HT1080 (cell line): ENCODE data around the gene CACNA1A. TPM values are rescaled to one million over a fixed set of nuclear protein-coding genes. Genes with fewer than 3 reads are reported as not detected.
A peak's percentile ranks its signal among the peaks of the same experiment; 100 is the strongest.
"Not testable (repeated sequence)": the region's sequence is repeated elsewhere in the genome, so short reads cannot be mapped to it uniquely, and the experiment has no call there.

Experiments used
- DNase-seq: peaks from one replicate; pipeline ENCODE4 v3.0.0-alpha.2; 2015; ENCODE audit warnings: low read depth
- total RNA-seq: library from RNA; depleted of rRNA; stranded (reverse); fragments of >200 nt; shearing (Covaris generic); gene quantifications from 2 replicates; pipeline ENCODE4 v1.2.3, GENCODE V29; 2014

The CACNA1A gene
- total RNA-seq, 1 experiment from 2014 or later: 0.53 TPM

- DNase-seq: no peak
Measured at GRCh38 chr19:13427273-13428051, 78.8 kb downstream of the CACNA1A start.

- not testable (repeated sequence) for DNase-seq
Measured at GRCh38 chr19:13425875-13426274, 80.4 kb downstream of the CACNA1A start.

DNA sequence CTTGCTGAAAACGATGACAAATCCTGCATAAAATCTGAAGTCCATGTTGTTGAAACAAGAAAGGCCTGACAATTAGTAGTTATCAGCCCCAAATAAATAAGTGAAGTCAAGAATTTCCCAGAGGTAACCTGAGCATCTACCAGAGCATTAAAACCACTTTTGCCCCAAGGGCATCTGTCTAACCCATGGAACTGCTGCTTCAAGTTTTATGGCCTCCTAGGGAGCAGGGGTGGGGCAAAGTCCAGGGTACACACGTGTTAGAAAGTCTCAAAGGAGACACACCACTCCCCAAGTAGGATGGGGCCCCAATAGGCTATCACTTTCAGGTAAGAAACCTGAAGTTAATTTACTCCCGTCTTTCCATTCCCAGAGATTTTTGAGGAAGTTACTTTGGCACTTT, 81.1 kb downstream of the CACNA1A start:
- no peak for DNase-seq

DNA sequence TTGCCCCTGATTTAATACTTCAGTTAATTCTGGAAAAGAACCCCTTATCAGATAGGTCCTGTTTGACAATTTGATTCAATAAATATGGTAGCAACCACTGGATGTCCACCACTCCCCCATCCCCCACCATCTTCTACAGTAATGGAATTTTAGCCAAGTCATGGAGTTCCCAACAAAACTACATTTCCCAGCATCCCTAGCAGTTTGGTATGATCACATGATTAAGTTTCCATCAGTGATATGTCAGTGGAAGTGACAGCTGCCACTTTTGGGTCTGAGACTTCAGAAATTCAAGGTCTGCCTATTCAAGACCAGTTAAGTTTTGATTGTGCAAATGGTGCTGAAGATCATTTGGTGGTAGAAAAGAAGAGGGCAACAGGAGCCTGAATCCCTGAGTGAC, 85.5 kb downstream of the CACNA1A start:
- DNase-seq: no peak

DNA sequence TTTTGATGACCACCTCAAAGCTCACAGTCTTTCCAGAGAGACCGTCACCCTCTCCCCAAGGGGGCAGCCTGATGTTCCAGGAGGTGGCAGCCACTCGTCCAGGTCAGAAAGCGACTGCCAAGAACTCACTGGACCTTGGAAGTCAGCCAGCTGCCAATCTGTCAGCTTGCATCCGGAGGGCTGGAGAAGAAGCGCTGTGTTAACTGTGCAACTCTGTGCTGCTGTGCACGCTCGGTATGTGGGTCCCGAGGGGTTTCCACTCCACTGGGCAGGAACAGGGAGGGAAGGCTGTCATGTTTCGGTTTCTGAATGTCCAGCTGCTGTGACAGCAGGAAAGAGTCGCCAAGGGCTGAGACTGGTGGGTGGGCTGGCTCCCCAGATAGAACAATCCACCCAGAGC, 89.2 kb downstream of the CACNA1A start:
- no peak for DNase-seq

DNA sequence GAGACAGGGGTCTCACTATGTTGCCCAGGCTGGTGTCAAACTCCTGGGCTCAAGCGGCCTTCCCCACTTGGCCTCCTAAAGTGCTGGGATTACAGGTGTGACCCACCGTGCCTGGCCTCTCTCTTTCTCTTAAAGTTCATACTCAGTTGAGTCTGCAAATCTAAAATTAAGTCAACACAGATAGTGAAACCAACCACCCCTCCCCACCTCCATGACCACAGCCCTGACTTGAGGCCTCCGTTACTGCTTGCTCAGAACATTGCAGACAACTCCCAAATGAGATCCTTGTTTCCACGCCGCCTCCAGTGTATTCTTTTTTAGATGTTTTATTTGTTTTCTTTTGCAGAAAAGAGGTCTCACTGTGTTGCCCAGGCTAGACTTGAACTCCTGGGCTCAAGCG, 94.4 kb downstream of the CACNA1A start:
- no peak for DNase-seq

DNA sequence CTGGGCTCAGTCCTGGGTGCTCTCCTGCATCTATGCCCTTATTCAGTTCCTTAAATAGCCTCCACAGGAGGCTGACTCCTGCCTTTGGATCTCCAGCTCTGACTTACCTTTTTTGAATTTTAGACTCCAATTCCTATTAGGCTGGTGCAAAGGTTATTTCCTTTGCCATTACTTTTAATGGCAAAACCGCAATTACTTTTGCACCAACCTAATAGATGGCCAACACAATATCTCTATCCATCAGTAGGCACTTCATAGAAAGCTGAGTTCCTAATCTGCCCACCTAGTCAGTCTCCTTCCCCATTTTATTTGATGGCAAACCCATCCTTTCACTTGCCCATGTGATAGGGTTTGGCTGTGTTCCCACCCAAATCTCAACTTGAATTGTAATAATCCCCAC, 95.3 kb downstream of the CACNA1A start:
- DNase-seq: no peak

GRCh38 chr19:13408889-13409518, 97.3 kb downstream of the CACNA1A start:
- DNase-seq: no peak

DNA sequence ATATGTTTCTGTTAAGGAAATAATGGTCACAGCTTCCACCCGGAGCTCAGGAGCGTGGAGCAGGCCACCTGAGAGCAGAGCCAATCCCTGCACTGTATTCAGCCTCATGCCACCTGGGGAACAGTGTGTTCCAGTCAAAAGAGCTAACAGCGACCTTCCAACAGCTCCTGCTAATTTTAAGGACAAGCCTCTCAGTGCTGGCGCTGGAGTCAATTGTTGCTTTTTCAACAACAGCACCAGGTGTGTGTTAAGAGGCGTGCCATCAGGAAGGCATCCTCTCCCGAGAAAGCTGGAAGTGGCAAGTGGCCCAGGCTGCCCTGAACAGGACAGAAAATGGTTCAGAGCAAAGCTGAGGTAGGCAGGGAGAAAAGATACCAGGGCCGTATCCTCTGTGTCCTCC, 102.0 kb downstream of the CACNA1A start:
- no peak for DNase-seq

- peak; percentile 82 for DNase-seq
Measured at GRCh38 chr19:13401388-13401787, 104.9 kb downstream of the CACNA1A start.

GRCh38 chr19:13400296-13400695, 106.0 kb downstream of the CACNA1A start:
- DNase-seq: no peak

- DNase-seq: no peak
Measured at GRCh38 chr19:13399746-13400145, 106.5 kb downstream of the CACNA1A start.

DNA sequence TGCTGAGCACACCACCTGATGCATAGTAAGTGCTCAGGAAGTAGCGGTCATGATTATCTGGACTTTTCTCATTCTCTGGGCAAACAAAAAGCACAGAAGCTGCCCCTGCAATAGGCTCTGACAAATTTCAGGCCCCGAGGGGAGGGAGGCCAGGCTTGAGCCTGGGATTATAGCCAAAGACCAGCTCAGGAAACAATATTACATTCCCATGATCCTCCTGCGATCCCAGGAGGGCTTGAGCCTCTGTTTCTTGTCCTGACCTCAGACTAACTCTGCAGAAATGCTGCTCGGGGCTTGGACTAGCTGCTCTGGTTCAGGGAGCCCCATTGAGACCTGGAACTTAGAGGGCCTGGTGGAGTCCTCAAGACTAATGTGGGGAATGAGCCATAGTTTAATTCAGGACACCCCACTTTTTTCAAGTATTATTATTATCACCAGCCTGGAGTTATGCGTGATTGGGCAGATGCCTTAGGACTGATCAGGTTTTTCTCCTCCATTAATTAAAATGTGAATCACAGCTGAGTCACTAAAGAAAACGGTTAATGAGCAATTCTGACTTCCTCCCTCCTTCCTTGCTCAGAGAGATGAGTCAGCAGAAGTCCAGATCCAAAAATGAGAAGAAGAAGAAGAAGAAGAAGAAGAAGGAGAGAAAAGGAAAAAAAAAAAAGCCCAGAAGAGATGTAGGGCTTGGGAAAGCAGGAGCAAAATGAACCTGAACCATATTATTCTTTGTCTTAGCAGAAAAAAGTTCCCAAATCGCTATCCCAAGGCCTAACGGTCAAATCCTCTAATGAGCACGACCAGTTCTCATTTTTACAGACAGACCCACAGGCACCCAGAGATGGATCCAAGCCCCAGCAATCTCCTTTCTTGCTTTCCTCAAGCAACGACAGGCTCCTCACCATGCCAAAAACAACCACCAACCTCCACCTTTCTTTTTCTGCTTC, 107.2 kb downstream of the CACNA1A start:
- peak; percentile 95 for DNase-seq

- DNase-seq: no peak
Measured at GRCh38 chr19:13398182-13398581, 108.1 kb downstream of the CACNA1A start.

GRCh38 chr19:13396250-13397080, 109.8 kb downstream of the CACNA1A start:
- DNase-seq: peak; percentile 55

- DNase-seq: no peak
Measured at GRCh38 chr19:13382633-13382938, 123.7 kb downstream of the CACNA1A start.

GRCh38 chr19:13381827-13382632, 124.2 kb downstream of the CACNA1A start:
- DNase-seq: no peak

DNA sequence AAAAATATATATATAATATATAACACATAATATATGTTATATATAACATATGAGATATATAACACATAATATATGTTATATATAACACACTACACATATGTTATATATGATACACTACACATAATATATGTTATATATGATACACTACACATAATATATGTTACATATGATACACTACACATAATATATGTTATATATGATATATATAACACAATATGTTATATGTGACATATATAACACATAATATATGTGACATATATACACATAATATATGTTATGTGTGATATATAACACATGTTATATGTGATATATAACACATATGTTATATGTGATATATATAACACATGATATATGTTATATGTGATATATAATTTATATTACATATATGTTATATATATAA, 129.7 kb downstream of the CACNA1A start:
- no peak for DNase-seq

- no peak for DNase-seq
Measured at GRCh38 chr19:13373599-13373998, 132.7 kb downstream of the CACNA1A start.

DNA sequence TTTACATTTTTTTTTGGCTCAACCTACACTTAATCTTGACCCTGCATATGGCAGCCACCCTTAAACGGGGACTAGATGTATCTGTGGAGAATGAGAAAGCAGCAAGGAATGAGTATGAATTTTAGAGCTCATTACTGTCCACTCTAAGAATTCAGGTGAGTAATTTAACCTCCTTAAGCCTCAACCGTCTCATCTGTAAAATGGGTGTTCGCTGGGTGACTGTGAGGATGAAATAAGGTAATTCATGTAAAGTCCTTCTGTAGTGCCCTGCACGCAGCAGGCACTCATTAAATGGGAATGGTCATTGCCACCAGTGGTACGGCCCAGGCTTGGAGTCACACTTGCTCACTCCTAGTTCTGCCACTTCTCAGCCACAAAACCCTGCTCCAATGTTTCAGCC, 135.3 kb downstream of the CACNA1A start:
- DNase-seq: no peak
